Left lung (tissue), 10 donors: Measurements from ENCODE around the gene MRPS31. TPM values are rescaled to one million over a fixed set of nuclear protein-coding genes. Genes with fewer than 3 reads are reported as not detected.
A peak's percentile ranks its signal among the peaks of the same experiment; 100 is the strongest.

Experiments
- ATAC-seq: fragments of 200-7000 bp; cut with Tn5 transposase; one replicate; pipeline ENCODE4 v1.9.1; 2020; ENCODE audit warnings: moderate library complexity
- DNase-seq, 4 donors: peaks; one replicate each; pipeline ENCODE4 v3.0.0-alpha.2; 2013 to 2020
- H3K27ac ChIP-seq, 2 donors: fragments of 200-600 bp; sonication (generic) in 1 of 2; one replicate each; pipeline versions ENCODE4 v1.5.0 to v1.8.0; 2020 to 2021
- H3K27me3 ChIP-seq, 2 donors: fragments of 200-600 bp; sonication (generic) in 1 of 2; one replicate each; pipeline versions ENCODE4 v1.5.0 to v1.8.0; 2020 to 2021
- H3K36me3 ChIP-seq, 2 donors: fragments of 200-600 bp; sonication (generic) in 1 of 2; one replicate each; pipeline versions ENCODE4 v1.5.0 to v1.8.0; 2020 to 2021
- H3K4me1 ChIP-seq, 2 donors: fragments of 200-600 bp; one replicate each; pipeline ENCODE4 v1.8.0; 2021
- H3K4me3 ChIP-seq, 2 donors: fragments of 200-600 bp; sonication (generic) in 1 of 2; one replicate each; pipeline versions ENCODE4 v1.5.0 to v1.8.0; 2020 to 2021; ENCODE audit warnings: mild to moderate bottlenecking in 1 of 2
- H3K9me3 ChIP-seq, 2 donors: fragments of 200-600 bp; sonication (generic) in 1 of 2; one replicate each; pipeline versions ENCODE4 v1.5.0 to v1.8.0; 2020 to 2021
- CTCF ChIP-seq, 2 donors: fragments of 200-600 bp; sonication (generic) in 1 of 2; IDR thresholded peaks; one replicate each; pipeline versions ENCODE4 v1.5.0 to v1.8.0; 2021; ENCODE audit warnings: antibody characterized with exemption in 2 of 2
- intact Hi-C, 2 donors: fragments of 100-400 bp; cut with DNase I; formaldehyde crosslinking; loops; one replicate each; pipeline versions ENCODE4 v1.11.2 to v1.14.2; 2022
- polyA plus RNA-seq, 6 donors: library from polyadenylated mRNA; unstranded; fragments of 120-200 nt; gene quantifications; one replicate each; pipeline ENCODE4 v1.2.1, GENCODE V29; 2013; ENCODE audit not compliant: insufficient read length in 6 of 6
- total RNA-seq, 2 donors: library from RNA; stranded (reverse); fragmentation: NEBNext Ultra II Directional; extraction: Animal tissue kit (Norgen Biotek cat#: 25700); gene quantifications; one replicate each; pipeline ENCODE4 v1.2.1, GENCODE V29; 2021
- donor health status: DM: no; HTN: yes; CAD: no.
- donor health status: DM: no; HTN: no; CAD: no.

Gene MRPS31
- total and polyA plus RNA-seq, 8 donors = 13.3 to 61.4 (median 46.1) TPM

DNA sequence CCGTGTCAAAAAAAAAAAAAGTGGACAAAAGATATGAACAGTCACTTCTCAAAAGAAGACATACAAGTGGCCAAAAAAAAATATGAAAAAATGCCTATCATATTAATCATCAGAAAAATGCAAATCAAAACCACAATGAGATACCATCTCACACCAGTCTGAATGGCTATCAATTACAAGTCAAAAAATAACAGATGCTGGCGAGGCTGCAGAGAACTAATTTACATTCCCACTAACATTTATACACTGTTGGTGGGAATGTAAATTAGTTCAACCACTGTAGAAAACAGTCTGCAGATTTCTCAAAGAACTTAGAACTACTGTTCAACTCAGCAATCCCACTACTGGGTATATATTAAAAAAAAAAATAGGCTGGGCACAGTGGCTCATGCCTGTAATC is 78.0 kb downstream of the MRPS31 start:
- Histone ChIP-seq H3K36me3 (no peaks in the 10 kb centered on the region), H3K27ac (no peak overlapping the region), H3K4me1 (no peaks in the 10 kb centered on the region), H3K27me3 (no peaks in the 10 kb centered on the region), H3K9me3 (no peaks in the 10 kb centered on the region), H3K4me3 (no peak overlapping the region)
- intact Hi-C loops = loop anchor here in 1 of 2 donors (10.0 kb wide), 1 partner anchor 1008 kb away; no protein-coding TSS in a partner anchor
- TF ChIP-seq CTCF (IDR thresholded peaks at IDR 0.05) = no peak
- DNase-seq (no peak), ATAC-seq (no peak)

DNA sequence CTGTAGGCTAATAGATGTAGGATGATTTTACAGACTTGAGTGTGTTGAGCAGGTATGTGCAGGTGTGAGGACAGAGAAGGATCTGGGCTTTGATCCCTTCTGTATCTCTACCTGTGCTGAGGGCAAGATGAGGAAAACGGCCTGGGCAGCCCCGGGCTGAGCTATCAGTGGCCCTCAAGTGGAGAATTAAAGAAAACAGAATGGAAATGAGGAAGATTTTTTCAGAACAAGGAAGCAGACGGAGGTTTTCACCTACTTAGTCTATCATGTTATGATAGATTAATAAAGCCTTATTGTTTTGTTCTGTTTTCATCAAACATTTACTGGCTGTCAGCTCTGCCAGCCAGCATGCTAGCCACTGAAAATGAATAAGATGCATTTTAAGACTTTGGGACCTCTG is 82.2 kb downstream of the MRPS31 start:
- H3K27ac ChIP-seq = no peak overlapping the region
- H3K36me3 ChIP-seq = no peaks in the 10 kb centered on the region
- H3K4me1 ChIP-seq = no peaks in the 10 kb centered on the region
- no peaks in the 10 kb centered on the region for H3K27me3 ChIP-seq
- intact Hi-C loops = loop anchor here in 1 of 2 donors (10.0 kb wide), 1 partner anchor 624 kb away; no protein-coding TSS in a partner anchor
- H3K9me3 ChIP-seq = no peaks in the 10 kb centered on the region
- ATAC-seq (no peak), DNase-seq (no peak)
- TF ChIP-seq CTCF (IDR thresholded peaks at IDR 0.05) = no peak
- no peak overlapping the region for H3K4me3 ChIP-seq

DNA sequence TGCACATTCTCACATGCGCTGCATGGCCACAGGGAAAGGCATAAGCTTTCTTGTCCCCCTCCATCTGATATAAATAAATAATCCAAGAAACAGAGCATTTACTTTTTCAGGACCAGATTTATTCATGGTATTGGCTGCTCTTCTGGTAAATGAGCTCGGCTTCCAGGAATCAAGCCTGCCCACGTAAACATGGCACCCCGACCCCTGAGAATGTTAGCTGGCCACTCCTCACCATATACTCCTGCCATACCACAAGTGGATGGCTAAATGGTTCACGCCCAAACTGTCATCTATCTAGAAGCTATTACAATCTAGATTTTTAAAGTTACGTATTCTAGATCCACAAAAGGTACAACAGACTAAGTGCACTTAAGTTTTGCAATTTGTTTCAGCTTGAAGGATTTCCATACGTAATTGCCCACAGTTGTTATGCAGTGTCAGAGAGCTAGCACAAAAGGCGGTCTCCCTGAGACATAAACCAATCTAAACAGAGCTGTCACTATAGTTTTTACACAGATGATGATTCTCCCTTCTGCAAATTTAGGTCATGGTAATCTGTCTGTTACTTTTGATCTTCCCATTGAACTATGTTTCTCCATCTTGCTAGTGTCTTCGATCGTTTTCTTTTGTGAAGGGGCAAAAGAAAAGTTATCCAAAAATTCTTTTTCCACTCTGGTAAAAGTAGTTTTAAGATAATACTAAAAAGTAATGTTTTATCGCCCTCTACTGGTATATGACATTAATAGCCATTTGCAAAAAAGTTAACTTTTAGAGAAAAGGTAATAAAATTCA is 88.3 kb downstream of the MRPS31 start:
- Histone ChIP-seq H3K27me3 (no peaks in the 10 kb centered on the region), H3K4me1 (peaks cover 0 to 6% of the 10 kb centered on the region in 2 donors), H3K36me3 (no peaks in the 10 kb centered on the region), H3K4me3 (no peak overlapping the region), H3K27ac (no peak overlapping the region), H3K9me3 (no peaks in the 10 kb centered on the region)
- DNase-seq (no peak), ATAC-seq (peak; percentile 58)
- TF ChIP-seq CTCF (IDR thresholded peaks at IDR 0.05) = peak; percentile 57 to 58
- intact Hi-C loops = loop anchor here in 1 of 2 donors (10.0 kb wide), 1 partner anchor 618 kb away; no protein-coding TSS in a partner anchor

- intact Hi-C loops = loop anchor here in 1 of 2 donors (10.0 kb wide), 1 partner anchor 617 kb away; no protein-coding TSS in a partner anchor
- no peak for DNase-seq
Observed at GRCh38 chr13:40681341-40682146, 89.4 kb downstream of the MRPS31 start.

More at GRCh38 chr13:40681341-40682146, 89.4 kb downstream of the MRPS31 start:
- peaks cover 0 to 6% of the 10 kb centered on the region in 2 donors for H3K4me1 ChIP-seq
- no peaks in the 10 kb centered on the region for H3K9me3 ChIP-seq
- TF ChIP-seq CTCF (IDR thresholded peaks at IDR 0.05) = no peak
- no peaks in the 10 kb centered on the region for H3K27me3 ChIP-seq
- no peak overlapping the region for H3K4me3 ChIP-seq
- no peaks in the 10 kb centered on the region for H3K36me3 ChIP-seq
- no peak for ATAC-seq
- H3K27ac ChIP-seq = no peak overlapping the region
